Measurements from ENCODE around the gene SPRTN.

The SPRTN gene

GRCh38 chr1:231338270-231339128 lies at the start of gene SPRTN:
SPRTN (plus strand) TSS chr1:231338293; CDS start chr1:231338384, 91 bp downstream.
- DNase-seq (ENCODE audit: low read depth in 2 of 2) = no peak

GRCh38 chr1:231295938-231296337 lies 42.2 kb upstream of the SPRTN start:
- no peak for DNase-seq (ENCODE audit: low read depth in 2 of 2)

- no peak for DNase-seq (ENCODE audit: low read depth in 2 of 2)
Observed at GRCh38 chr1:231301990-231302389, 36.1 kb upstream of the SPRTN start.

GRCh38 chr1:231310391-231310934 lies 27.6 kb upstream of the SPRTN start:
- DNase-seq (ENCODE audit: low read depth in 2 of 2) = no peak

GRCh38 chr1:231311720-231312431 lies 26.2 kb upstream of the SPRTN start:
- DNase-seq (ENCODE audit: low read depth in 2 of 2) = no peak

GRCh38 chr1:231312432-231312788 lies 25.7 kb upstream of the SPRTN start:
- no peak for DNase-seq (ENCODE audit: low read depth in 2 of 2)

- DNase-seq (ENCODE audit: low read depth in 2 of 2) = no peak
Observed at GRCh38 chr1:231313661-231314060, 24.4 kb upstream of the SPRTN start.

GRCh38 chr1:231315887-231316286 lies 22.2 kb upstream of the SPRTN start:
- DNase-seq (ENCODE audit: low read depth in 2 of 2) = peak in 1 of 2 donors; percentile 14

- DNase-seq (ENCODE audit: low read depth in 2 of 2) = no peak
Observed at GRCh38 chr1:231317306-231318014, 20.6 kb upstream of the SPRTN start.

GRCh38 chr1:231318015-231318355 lies 20.1 kb upstream of the SPRTN start:
- DNase-seq (ENCODE audit: low read depth in 2 of 2) = no peak

GRCh38 chr1:231318568-231318967 lies 19.5 kb upstream of the SPRTN start:
- no peak for DNase-seq (ENCODE audit: low read depth in 2 of 2)

- DNase-seq (ENCODE audit: low read depth in 2 of 2) = no peak
Observed at GRCh38 chr1:231319080-231319479, 19.0 kb upstream of the SPRTN start.

GRCh38 chr1:231322880-231323530 lies 15.1 kb upstream of the SPRTN start:
- no peak for DNase-seq (ENCODE audit: low read depth in 2 of 2)

- no peak for DNase-seq (ENCODE audit: low read depth in 2 of 2)
Observed at GRCh38 chr1:231324660-231325059, 13.4 kb upstream of the SPRTN start.

- DNase-seq (ENCODE audit: low read depth in 2 of 2) = no peak
Observed at GRCh38 chr1:231326248-231326647, 11.8 kb upstream of the SPRTN start.

- DNase-seq (ENCODE audit: low read depth in 2 of 2) = no peak
Observed at GRCh38 chr1:231327617-231328016, 10.5 kb upstream of the SPRTN start.

GRCh38 chr1:231329483-231329882 lies 8.6 kb upstream of the SPRTN start:
- no peak for DNase-seq (ENCODE audit: low read depth in 2 of 2)

GRCh38 chr1:231332761-231333160 lies 5.3 kb upstream of the SPRTN start:
- DNase-seq (ENCODE audit: low read depth in 2 of 2) = no peak

- DNase-seq (ENCODE audit: low read depth in 2 of 2) = no peak
Observed at GRCh38 chr1:231334079-231334666, 3.9 kb upstream of the SPRTN start.

GRCh38 chr1:231334952-231335351 lies 3.1 kb upstream of the SPRTN start:
- DNase-seq (ENCODE audit: low read depth in 2 of 2) = no peak
